Measurements from ENCODE around the gene COL4A2.

COL4A2 gene

DNA sequence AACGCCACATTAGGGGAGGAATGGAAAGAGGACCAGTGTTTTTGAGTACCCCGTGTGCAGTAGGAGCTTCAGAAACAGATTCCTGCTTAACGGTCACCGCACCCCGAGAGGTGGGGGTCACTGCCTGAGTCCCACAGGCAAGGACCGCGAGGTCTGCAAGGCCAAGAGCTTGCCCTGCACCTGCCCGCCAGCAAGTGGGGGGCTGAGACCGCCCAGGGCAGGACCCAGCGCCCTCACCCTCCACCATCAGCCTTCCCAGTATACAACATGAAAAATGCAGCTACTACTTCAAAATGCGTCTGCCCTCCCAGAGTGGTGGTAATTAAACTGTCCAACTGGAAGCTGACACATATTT lies 45.0 kb upstream of the COL4A2 start:
- no peak for DNase-seq (ENCODE audit: low read depth, low spot score)
- TF ChIP-seq CTCF (IDR thresholded peaks at IDR 0.05; ENCODE audit: insufficient read depth, low read length, missing control alignments), result no peak
- POLR2A ChIA-PET, result no interaction called here
- CTCF ChIA-PET, result interaction anchor here (3.4 to 4.6 kb wide), 2 partner anchors 13 to 15 kb away, joined by 20 to 21 read pairs; no protein-coding TSS in a partner anchor
- no peak overlapping the region for H3K4me3 ChIP-seq (ENCODE audit: low read depth, low read length)

GRCh38 chr13:110262508-110263291 lies 44.4 kb upstream of the COL4A2 start:
- no peak overlapping the region for H3K4me3 ChIP-seq (ENCODE audit: low read depth, low read length)
- CTCF ChIA-PET, result interaction anchor here (3.4 to 4.6 kb wide), 2 partner anchors 13 to 16 kb away, joined by 20 to 21 read pairs; no protein-coding TSS in a partner anchor
- no peak for DNase-seq (ENCODE audit: low read depth, low spot score)
- POLR2A ChIA-PET, result no interaction called here
- no peak for TF ChIP-seq CTCF (IDR thresholded peaks at IDR 0.05; ENCODE audit: insufficient read depth, low read length, missing control alignments)

DNA sequence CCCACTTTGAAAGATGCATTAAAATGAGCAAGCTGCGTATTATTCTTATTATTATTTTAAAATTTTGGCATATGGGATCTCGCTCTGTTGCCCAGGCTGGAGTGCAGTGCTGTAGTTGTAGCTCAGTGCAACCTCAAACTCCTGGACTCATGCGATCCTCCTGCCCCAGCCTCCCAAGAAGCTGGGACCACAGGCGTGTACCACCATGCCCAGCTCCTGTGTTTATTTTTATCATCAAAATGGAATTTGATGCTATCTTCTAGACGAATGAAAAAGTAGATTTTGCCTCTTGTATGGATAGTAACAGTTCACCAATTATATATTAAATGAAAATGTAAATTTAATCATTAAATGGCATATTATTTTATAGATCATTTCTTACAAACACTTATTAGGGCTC lies 43.7 kb upstream of the COL4A2 start:
- CTCF ChIA-PET, result interaction anchor here (3.4 to 4.6 kb wide), 2 partner anchors 12 to 17 kb away, joined by 20 to 21 read pairs; no protein-coding TSS in a partner anchor

DNA sequence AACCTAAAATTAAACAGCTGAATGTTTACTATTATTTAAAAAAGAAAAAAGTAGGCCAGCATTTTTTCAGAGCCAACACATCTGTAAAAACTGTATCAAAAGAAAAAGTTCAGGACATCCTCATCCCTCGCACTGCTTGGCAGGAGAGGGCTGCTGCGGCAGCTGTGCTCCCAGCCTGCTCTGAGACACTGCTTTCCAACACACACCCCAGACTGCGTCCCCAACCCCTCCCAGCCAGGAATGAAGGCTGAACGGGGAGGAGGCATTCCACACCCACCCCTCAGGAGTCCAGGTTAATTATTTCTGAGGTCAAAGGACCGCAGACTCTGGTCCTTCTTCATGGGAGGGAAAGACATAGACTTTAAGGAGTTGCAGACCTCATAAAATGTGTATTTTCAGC lies 43.2 kb upstream of the COL4A2 start:
- TF ChIP-seq CTCF (IDR thresholded peaks at IDR 0.05; ENCODE audit: insufficient read depth, low read length, missing control alignments), result no peak
- ChIA-PET POLR2A (no interaction called here), CTCF (interaction anchor here (3.4 to 4.6 kb wide), 2 partner anchors 11 to 17 kb away, joined by 20 to 21 read pairs; no protein-coding TSS in a partner anchor)
- H3K4me3 ChIP-seq (ENCODE audit: low read depth, low read length), result no peak overlapping the region
- no peak for DNase-seq (ENCODE audit: low read depth, low spot score)

More for the DNA sequence above, 43.7 kb upstream of the COL4A2 start:
- no peak for TF ChIP-seq CTCF (IDR thresholded peaks at IDR 0.05; ENCODE audit: insufficient read depth, low read length, missing control alignments)
- no peak for DNase-seq (ENCODE audit: low read depth, low spot score)
- H3K4me3 ChIP-seq (ENCODE audit: low read depth, low read length), result no peak overlapping the region
- POLR2A ChIA-PET, result no interaction called here

- no peak for TF ChIP-seq CTCF (IDR thresholded peaks at IDR 0.05; ENCODE audit: insufficient read depth, low read length, missing control alignments)
- H3K4me3 ChIP-seq (ENCODE audit: low read depth, low read length), result no peak overlapping the region
- ChIA-PET POLR2A (no interaction called here), CTCF (interaction anchor here (0.7 to 4.6 kb wide), 2 partner anchors 10 to 191 kb away, joined by 3 to 20 read pairs; no protein-coding TSS in a partner anchor)
- no peak for DNase-seq (ENCODE audit: low read depth, low spot score)
Measured at GRCh38 chr13:110264685-110265275, 42.3 kb upstream of the COL4A2 start.

DNA sequence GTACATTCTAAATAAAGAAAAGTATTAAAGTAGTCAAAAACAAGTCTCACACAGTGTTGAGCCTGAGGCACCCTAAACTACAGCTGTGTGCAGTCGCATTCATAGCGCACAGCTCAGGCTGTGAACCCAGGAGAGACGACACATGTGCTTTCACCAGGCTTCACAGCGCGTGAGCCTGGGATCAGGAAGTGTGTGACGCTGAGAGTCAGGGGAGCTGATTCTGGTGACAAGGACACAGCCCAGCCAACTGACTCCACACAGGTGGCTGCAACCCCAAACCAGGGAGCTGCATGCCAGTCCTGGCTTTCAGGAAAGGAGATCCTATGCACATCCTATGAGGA lies 41.8 kb upstream of the COL4A2 start:
- no peak overlapping the region for H3K4me3 ChIP-seq (ENCODE audit: low read depth, low read length)
- CTCF ChIA-PET, result interaction anchor here (0.7 to 4.6 kb wide), 2 partner anchors 10 to 191 kb away, joined by 3 to 20 read pairs; no protein-coding TSS in a partner anchor
- no peak for TF ChIP-seq CTCF (IDR thresholded peaks at IDR 0.05; ENCODE audit: insufficient read depth, low read length, missing control alignments)
- no peak for DNase-seq (ENCODE audit: low read depth, low spot score)
- POLR2A ChIA-PET, result no interaction called here

Measured in AG04449 (cell line).